ENCODE measurements around the gene ANKRD6. TPM values are rescaled to one million over a fixed set of nuclear protein-coding genes. Genes with fewer than 3 reads are reported as not detected.

Gene ANKRD6
- total and polyA plus RNA-seq, 2 donors (not counting 3 experiments of a cell fraction or from before 2014, with no cell fraction given) = 3.4 to 9.6 TPM

DNA sequence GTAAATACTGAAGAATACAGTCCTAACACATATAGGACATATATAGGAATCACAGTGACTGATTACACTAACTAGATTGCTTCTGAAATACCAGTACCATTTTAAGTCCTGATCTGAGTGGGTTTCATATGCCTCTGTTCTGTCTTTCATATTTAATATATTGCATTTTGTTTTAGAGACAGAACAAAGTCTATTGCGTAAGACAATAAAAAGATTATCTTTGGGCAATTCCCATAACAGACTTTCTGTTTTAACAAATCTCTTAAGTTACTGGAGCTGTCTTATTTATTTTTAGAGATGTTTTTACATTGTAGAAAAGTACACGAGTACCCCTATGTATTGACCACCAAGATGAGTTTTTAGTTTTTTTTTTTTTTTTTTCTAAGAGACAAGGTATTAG is 29.6 kb downstream of the ANKRD6 start:
- Histone ChIP-seq H3K9ac (replicated peaks; ENCODE audit: extremely low read depth, insufficient read depth, low read length) (no peak overlapping the region), H3K36me3 (ENCODE audit: control insufficient read depth in 2 of 2, extremely low read depth in 1 of 2, insufficient read depth in 2 of 2, low read length in 2 of 2) (no peaks in the 10 kb centered on the region), H3K9me3 (replicated peaks; ENCODE audit: control insufficient read depth, insufficient read depth, low read length) (no peaks in the 10 kb centered on the region), H3K27me3 (ENCODE audit: control insufficient read depth in 2 of 2, insufficient read depth in 2 of 2, low read length in 2 of 2) (no peaks in the 10 kb centered on the region), H3K79me2 (ENCODE audit: control insufficient read depth, insufficient read depth, low read length) (no peaks in the 10 kb centered on the region), H3K9me1 (replicated peaks; ENCODE audit: control insufficient read depth, extremely low read depth, insufficient read depth, low read length) (no peaks in the 10 kb centered on the region), H3K4me3 (replicated peaks in 1 of 3; ENCODE audit: insufficient read depth in 1 of 3, low read depth in 1 of 3, low read length in 3 of 3) (no peak overlapping the region), H3K4me1 (ENCODE audit: control insufficient read depth, extremely low read depth, insufficient read depth, low read length) (no peaks in the 10 kb centered on the region), H3K27ac (ENCODE audit: insufficient read depth, low read depth, low read length) (no peak overlapping the region), H4K20me1 (replicated peaks; ENCODE audit: control insufficient read depth, extremely low read depth, insufficient read depth, low read length) (no peaks in the 10 kb centered on the region), H2AFZ (ENCODE audit: low read depth, low read length) (no peak overlapping the region), H3K4me2 (ENCODE audit: insufficient read depth, low read length) (no peak overlapping the region)
- intact Hi-C loops (cut with micrococcal nuclease) = no loop called here
- FAIRE-seq = no peak
- no peak for DNase-seq (ENCODE audit: low read depth, low spot score)
- no TSS peak for BruUV-seq (replicated peaks)
- POLR2A ChIA-PET = no interaction called here
- CTCF ChIA-PET = interaction anchor here (0.6 kb wide), 1 partner anchor 869 kb away, joined by 3 read pairs; no protein-coding TSS in a partner anchor
- dilution Hi-C loops (cut with MboI; ENCODE audit: extremely low pct_ligation_motif_present, low sequenced_read_pairs) = no loop called here
- no peak for TF ChIP-seq POLR2AphosphoS5 (IDR thresholded peaks at IDR 0.05; ENCODE audit: insufficient read depth, low read depth, low read length)
- TF ChIP-seq, protein P1, sequence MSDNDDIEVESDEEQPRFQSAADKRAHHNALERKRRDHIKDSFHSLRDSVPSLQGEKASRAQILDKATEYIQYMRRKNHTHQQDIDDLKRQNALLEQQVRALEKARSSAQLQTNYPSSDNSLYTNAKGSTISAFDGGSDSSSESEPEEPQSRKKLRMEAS (IDR thresholded peaks at IDR 0.05; ENCODE audit: insufficient read depth, insufficient read length) = no peak
- TF ChIP-seq, protein P2, sequence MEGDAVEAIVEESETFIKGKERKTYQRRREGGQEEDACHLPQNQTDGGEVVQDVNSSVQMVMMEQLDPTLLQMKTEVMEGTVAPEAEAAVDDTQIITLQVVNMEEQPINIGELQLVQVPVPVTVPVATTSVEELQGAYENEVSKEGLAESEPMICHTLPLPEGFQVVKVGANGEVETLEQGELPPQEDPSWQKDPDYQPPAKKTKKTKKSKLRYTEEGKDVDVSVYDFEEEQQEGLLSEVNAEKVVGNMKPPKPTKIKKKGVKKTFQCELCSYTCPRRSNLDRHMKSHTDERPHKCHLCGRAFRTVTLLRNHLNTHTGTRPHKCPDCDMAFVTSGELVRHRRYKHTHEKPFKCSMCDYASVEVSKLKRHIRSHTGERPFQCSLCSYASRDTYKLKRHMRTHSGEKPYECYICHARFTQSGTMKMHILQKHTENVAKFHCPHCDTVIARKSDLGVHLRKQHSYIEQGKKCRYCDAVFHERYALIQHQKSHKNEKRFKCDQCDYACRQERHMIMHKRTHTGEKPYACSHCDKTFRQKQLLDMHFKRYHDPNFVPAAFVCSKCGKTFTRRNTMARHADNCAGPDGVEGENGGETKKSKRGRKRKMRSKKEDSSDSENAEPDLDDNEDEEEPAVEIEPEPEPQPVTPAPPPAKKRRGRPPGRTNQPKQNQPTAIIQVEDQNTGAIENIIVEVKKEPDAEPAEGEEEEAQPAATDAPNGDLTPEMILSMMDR (IDR thresholded peaks at IDR 0.05; ENCODE audit: extremely low read depth in 1 of 2, insufficient read depth in 1 of 2, low read depth in 1 of 2, low read length in 2 of 2) = no peak

DNA sequence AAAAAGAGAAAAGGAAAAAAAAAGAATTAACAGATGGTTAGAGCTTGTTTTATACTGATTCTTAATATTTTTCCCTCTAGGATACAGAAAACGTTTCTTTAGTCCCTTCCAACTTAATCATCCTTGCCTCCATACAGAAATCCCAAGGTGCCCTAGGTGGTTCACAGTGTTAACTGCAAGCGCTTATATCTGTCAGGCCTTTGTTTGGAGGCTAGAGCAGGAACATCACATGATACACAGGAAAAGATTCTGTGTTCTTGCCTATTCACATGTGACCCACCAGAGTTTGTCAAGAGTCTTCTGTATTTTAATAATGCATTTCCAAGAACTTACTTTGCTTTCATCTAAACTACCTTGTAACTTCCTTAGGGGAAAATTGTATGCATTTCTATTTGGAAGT is 31.3 kb downstream of the ANKRD6 start:
- no peaks in the 10 kb centered on the region for H3K4me1 ChIP-seq (ENCODE audit: control insufficient read depth, extremely low read depth, insufficient read depth, low read length)
- H3K9me1 ChIP-seq (replicated peaks; ENCODE audit: control insufficient read depth, extremely low read depth, insufficient read depth, low read length) = no peaks in the 10 kb centered on the region
- H2AFZ ChIP-seq (ENCODE audit: low read depth, low read length) = no peak overlapping the region
- H3K27me3 ChIP-seq (ENCODE audit: control insufficient read depth in 2 of 2, insufficient read depth in 2 of 2, low read length in 2 of 2) = no peaks in the 10 kb centered on the region
- no peak for DNase-seq (ENCODE audit: low read depth, low spot score)
- H3K79me2 ChIP-seq (ENCODE audit: control insufficient read depth, insufficient read depth, low read length) = no peaks in the 10 kb centered on the region
- dilution Hi-C loops (cut with MboI; ENCODE audit: extremely low pct_ligation_motif_present, low sequenced_read_pairs) = no loop called here
- TF ChIP-seq FOS (IDR thresholded peaks at IDR 0.05; ENCODE audit: borderline replicate concordance, insufficient read depth, low read length) (no peak), POLR2AphosphoS5 (IDR thresholded peaks at IDR 0.05; ENCODE audit: insufficient read depth, low read depth, low read length) (no peak), EZH2 (IDR thresholded peaks at IDR 0.05; ENCODE audit: borderline replicate concordance, low read depth, low read length, severe bottlenecking) (no peak), JUN (IDR thresholded peaks at IDR 0.05; ENCODE audit: borderline replicate concordance, insufficient read depth, insufficient read length, low read depth) (no peak), MYC (IDR thresholded peaks at IDR 0.05; ENCODE audit: low read depth, low read length) (no peak), POLR2A (IDR thresholded peaks at IDR 0.05; ENCODE audit: low read depth, low read length) (no peak), GATA2 (IDR thresholded peaks at IDR 0.05; ENCODE audit: insufficient read depth, insufficient read length, low read depth, low read length) (no peak)
- TF ChIP-seq, protein P2 (IDR thresholded peaks at IDR 0.05; ENCODE audit: extremely low read depth in 1 of 2, insufficient read depth in 1 of 2, low read depth in 1 of 2, low read length in 2 of 2) = no peak
- TF ChIP-seq, protein P1 (IDR thresholded peaks at IDR 0.05; ENCODE audit: insufficient read depth, insufficient read length) = no peak
- ChIA-PET POLR2A (no interaction called here), CTCF (no interaction called here)
- H3K36me3 ChIP-seq (ENCODE audit: control insufficient read depth in 2 of 2, extremely low read depth in 1 of 2, insufficient read depth in 2 of 2, low read length in 2 of 2) = no peaks in the 10 kb centered on the region
- intact Hi-C loops (cut with micrococcal nuclease) = no loop called here
- BruUV-seq (replicated peaks) = no TSS peak
- FAIRE-seq = no peak
- H3K9ac ChIP-seq (replicated peaks; ENCODE audit: extremely low read depth, insufficient read depth, low read length) = no peak overlapping the region
- no peak overlapping the region for H3K4me2 ChIP-seq (ENCODE audit: insufficient read depth, low read length)
- H3K27ac ChIP-seq (ENCODE audit: insufficient read depth, low read depth, low read length) = no peak overlapping the region
- no peaks in the 10 kb centered on the region for H4K20me1 ChIP-seq (replicated peaks; ENCODE audit: control insufficient read depth, extremely low read depth, insufficient read depth, low read length)
- no peak overlapping the region for H3K4me3 ChIP-seq (replicated peaks in 1 of 3; ENCODE audit: insufficient read depth in 1 of 3, low read depth in 1 of 3, low read length in 3 of 3)
- no peaks in the 10 kb centered on the region for H3K9me3 ChIP-seq (replicated peaks; ENCODE audit: control insufficient read depth, insufficient read depth, low read length)
